ENCODE results near the gene TRIM27. TPM values are rescaled to one million over a fixed set of nuclear protein-coding genes. Genes with fewer than 3 reads are reported as not detected.

The TRIM27 gene
- total and polyA plus RNA-seq, 2 experiments from 2014 or later: 57.0 to 60.8 TPM

DNA sequence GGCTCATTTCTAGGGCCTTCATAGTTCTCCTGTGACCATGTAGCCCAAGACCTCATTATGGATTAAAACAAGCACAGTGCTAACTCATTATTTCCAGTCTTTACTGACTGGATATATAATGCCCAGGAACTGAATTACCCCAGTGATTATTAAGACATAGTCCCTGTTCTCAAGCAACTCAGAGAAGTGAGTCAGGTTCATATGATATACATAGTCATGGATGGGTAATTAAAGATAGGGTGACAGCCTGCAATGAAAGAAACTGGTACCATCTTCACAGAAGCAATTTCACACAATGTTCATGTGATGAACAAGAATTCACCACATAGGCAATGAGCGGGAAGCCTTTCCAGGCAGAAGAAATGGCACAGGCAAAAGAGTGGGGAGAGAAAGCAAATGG is 3.5 kb downstream of the TRIM27 start:
- H3K79me2 ChIP-seq: peaks cover 75% of the 10 kb centered on the region

DNA sequence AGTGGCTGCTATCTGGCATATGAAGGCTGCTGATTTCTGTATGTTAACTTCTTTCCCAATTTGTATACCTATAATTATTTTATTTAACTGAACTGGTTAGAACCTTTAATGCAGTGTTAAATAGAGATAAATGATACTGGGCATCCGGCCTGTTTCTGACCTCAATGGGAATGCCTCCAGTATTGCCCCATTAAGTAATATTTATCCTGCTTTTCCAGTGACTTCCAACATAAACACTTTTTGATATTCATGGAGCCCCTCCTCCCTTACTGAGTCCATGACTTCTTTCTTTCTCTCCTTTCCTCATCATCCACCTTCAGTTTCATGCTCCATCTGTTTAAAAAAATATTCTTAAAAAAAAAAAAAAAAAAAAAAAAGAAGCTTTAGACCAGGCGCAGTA is 8.8 kb downstream of the TRIM27 start:
- Histone ChIP-seq H3K4me3 (no peak overlapping the region), H3K4me1 (ENCODE audit: insufficient read depth) (no peaks in the 10 kb centered on the region), H3K4me2 (no peak overlapping the region), H3K79me2 (peaks cover 56% of the 10 kb centered on the region), H3K9me3 (ENCODE audit: low read depth) (no peaks in the 10 kb centered on the region), H3K36me3 (replicated peaks; ENCODE audit: insufficient read depth, low read depth) (peaks cover 7% of the 10 kb centered on the region), H2AFZ (no peak overlapping the region), H3K9me2 (replicated peaks; ENCODE audit: insufficient read depth) (no peaks in the 10 kb centered on the region), H3K27ac (no peak overlapping the region), H3K27me3 (no peaks in the 10 kb centered on the region), H4K20me1 (ENCODE audit: insufficient read depth, poor library complexity, severe bottlenecking) (peaks cover 15% of the 10 kb centered on the region)
- DNase-seq (ENCODE audit: low spot score): no peak
- WGBS (ENCODE audit: low lambda C conversion rate, missing lambda C conversion rate): 93% methylated on average over 2 of the region's 2 CpGs
- TF ChIP-seq, protein P1, sequence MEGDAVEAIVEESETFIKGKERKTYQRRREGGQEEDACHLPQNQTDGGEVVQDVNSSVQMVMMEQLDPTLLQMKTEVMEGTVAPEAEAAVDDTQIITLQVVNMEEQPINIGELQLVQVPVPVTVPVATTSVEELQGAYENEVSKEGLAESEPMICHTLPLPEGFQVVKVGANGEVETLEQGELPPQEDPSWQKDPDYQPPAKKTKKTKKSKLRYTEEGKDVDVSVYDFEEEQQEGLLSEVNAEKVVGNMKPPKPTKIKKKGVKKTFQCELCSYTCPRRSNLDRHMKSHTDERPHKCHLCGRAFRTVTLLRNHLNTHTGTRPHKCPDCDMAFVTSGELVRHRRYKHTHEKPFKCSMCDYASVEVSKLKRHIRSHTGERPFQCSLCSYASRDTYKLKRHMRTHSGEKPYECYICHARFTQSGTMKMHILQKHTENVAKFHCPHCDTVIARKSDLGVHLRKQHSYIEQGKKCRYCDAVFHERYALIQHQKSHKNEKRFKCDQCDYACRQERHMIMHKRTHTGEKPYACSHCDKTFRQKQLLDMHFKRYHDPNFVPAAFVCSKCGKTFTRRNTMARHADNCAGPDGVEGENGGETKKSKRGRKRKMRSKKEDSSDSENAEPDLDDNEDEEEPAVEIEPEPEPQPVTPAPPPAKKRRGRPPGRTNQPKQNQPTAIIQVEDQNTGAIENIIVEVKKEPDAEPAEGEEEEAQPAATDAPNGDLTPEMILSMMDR (IDR thresholded peaks at IDR 0.05; ENCODE audit: poor library complexity): no peak
- no peak for TF ChIP-seq EZH2 (IDR thresholded peaks at IDR 0.05; ENCODE audit: borderline replicate concordance)
- TF ChIP-seq EZH2phosphoT487 (IDR thresholded peaks at IDR 0.05; ENCODE audit: low read depth, severe bottlenecking, unreplicated experiment): no peak

More for the DNA sequence above, 3.5 kb downstream of the TRIM27 start:
- H3K4me3 ChIP-seq: no peak overlapping the region
- H3K36me3 ChIP-seq (replicated peaks; ENCODE audit: insufficient read depth, low read depth): peaks cover 12% of the 10 kb centered on the region
- DNase-seq (ENCODE audit: low spot score): no peak
- H3K9me2 ChIP-seq (replicated peaks; ENCODE audit: insufficient read depth): no peaks in the 10 kb centered on the region
- H3K27me3 ChIP-seq: no peaks in the 10 kb centered on the region
- 100% methylated on average over 1 of the region's 1 CpG for WGBS (ENCODE audit: low lambda C conversion rate, missing lambda C conversion rate)
- no peak overlapping the region for H2AFZ ChIP-seq
- H4K20me1 ChIP-seq (ENCODE audit: insufficient read depth, poor library complexity, severe bottlenecking): peaks cover 26% of the 10 kb centered on the region
- H3K4me1 ChIP-seq (ENCODE audit: insufficient read depth): peaks cover 8% of the 10 kb centered on the region
- no peak overlapping the region for H3K4me2 ChIP-seq
- TF ChIP-seq EZH2 (IDR thresholded peaks at IDR 0.05; ENCODE audit: borderline replicate concordance) (no peak), EZH2phosphoT487 (IDR thresholded peaks at IDR 0.05; ENCODE audit: low read depth, severe bottlenecking, unreplicated experiment) (no peak)
- TF ChIP-seq, protein P1 (IDR thresholded peaks at IDR 0.05; ENCODE audit: poor library complexity): no peak
- no peaks in the 10 kb centered on the region for H3K9me3 ChIP-seq (ENCODE audit: low read depth)
- no peak overlapping the region for H3K27ac ChIP-seq

DNA sequence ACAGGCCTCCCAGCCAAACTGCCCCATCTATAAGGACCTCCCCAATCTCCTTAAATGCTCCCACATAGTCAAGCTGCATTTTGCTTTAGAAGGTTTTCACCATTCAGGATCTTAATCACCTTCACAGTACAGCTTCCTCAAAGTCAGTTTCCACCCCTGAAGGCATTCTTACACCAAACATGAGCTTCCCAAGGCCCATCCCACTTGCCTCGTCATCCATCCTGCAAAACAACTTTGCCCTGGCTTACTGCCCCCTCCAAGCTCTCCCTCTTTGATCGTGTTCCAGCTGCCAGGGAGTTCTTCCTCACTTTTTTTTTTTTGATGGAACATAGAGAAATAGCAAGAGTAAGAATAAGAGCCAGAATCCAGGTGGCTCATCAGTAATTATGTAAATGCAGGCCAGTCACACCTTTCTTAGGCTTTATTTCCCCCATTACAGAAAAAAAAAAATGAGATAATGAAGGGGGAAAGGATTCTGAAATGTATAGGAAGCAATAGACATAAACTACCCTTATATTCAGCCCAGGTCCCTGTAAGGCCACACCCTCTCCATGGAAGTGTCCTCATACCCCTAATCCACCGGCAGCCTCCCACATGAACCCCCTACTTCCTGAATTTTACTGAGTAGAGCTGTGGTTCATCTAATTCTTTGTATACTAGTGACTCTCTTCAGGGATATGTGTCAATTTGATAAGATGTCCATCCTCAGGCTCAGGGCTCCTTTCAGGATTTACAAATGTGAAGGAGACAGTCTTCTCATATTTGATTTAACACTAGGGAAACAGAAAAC is 12.7 kb downstream of the TRIM27 start:
- H3K79me2 ChIP-seq: peaks cover 20% of the 10 kb centered on the region
- H3K4me1 ChIP-seq (ENCODE audit: insufficient read depth): no peaks in the 10 kb centered on the region
- peaks cover 3% of the 10 kb centered on the region for H3K36me3 ChIP-seq (replicated peaks; ENCODE audit: insufficient read depth, low read depth)
- H3K4me2 ChIP-seq: no peak overlapping the region
- no peaks in the 10 kb centered on the region for H3K9me3 ChIP-seq (ENCODE audit: low read depth)
- H3K9me2 ChIP-seq (replicated peaks; ENCODE audit: insufficient read depth): no peaks in the 10 kb centered on the region
- H3K27me3 ChIP-seq: no peaks in the 10 kb centered on the region
- no peak overlapping the region for H3K4me3 ChIP-seq
- no peak overlapping the region for H3K27ac ChIP-seq
- 98% methylated on average over 3 of the region's 3 CpGs for WGBS (ENCODE audit: low lambda C conversion rate, missing lambda C conversion rate)
- TF ChIP-seq EZH2 (IDR thresholded peaks at IDR 0.05; ENCODE audit: borderline replicate concordance) (no peak), EZH2phosphoT487 (IDR thresholded peaks at IDR 0.05; ENCODE audit: low read depth, severe bottlenecking, unreplicated experiment) (no peak)
- no peak overlapping the region for H2AFZ ChIP-seq
- DNase-seq (ENCODE audit: low spot score): no peak
- H4K20me1 ChIP-seq (ENCODE audit: insufficient read depth, poor library complexity, severe bottlenecking): peaks cover 3% of the 10 kb centered on the region

DNA sequence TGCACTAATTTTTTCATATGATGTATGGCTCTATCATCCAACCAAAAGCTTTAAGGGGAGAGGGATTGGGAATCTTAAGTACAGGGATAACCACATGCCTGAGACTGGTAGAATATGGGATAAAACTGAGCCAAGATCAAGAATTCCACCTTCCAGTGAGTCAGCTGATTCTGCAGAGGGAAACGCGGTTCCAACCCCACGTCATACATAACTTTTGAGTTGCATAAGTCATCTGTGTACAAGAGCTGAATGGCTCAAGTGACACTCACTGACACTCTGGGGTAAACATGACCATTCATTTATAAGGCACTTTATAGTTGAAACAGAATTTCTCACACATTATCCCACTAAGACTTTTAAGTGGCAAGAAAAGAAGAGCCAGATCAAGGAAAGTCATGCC is 16.4 kb downstream of the TRIM27 start:
- Histone ChIP-seq H3K27ac (no peak overlapping the region), H3K4me1 (ENCODE audit: insufficient read depth) (no peaks in the 10 kb centered on the region), H3K9me3 (ENCODE audit: low read depth) (no peaks in the 10 kb centered on the region), H3K4me2 (no peak overlapping the region), H3K79me2 (peaks cover 3% of the 10 kb centered on the region), H3K9me2 (replicated peaks; ENCODE audit: insufficient read depth) (no peaks in the 10 kb centered on the region), H3K27me3 (no peaks in the 10 kb centered on the region), H3K4me3 (no peak overlapping the region), H2AFZ (no peak overlapping the region), H3K36me3 (replicated peaks; ENCODE audit: insufficient read depth, low read depth) (peaks cover 3% of the 10 kb centered on the region), H4K20me1 (ENCODE audit: insufficient read depth, poor library complexity, severe bottlenecking) (no peaks in the 10 kb centered on the region)
- WGBS (ENCODE audit: low lambda C conversion rate, missing lambda C conversion rate): 84% methylated on average over 3 of the region's 3 CpGs
- no peak for DNase-seq (ENCODE audit: low spot score)
- TF ChIP-seq, protein P1 (IDR thresholded peaks at IDR 0.05; ENCODE audit: poor library complexity): no peak
- no peak for TF ChIP-seq EZH2 (IDR thresholded peaks at IDR 0.05; ENCODE audit: borderline replicate concordance)

Data from hepatocyte (in vitro differentiated cells).